Muscle of leg (tissue), 11 donors: ENCODE measurements around the gene DIS3L2. TPM values are rescaled to one million over a fixed set of nuclear protein-coding genes. Genes with fewer than 3 reads are reported as not detected.

ENCODE experiments used
- DNase-seq: peaks from one replicate; pipeline ENCODE4 v3.0.0; 2013
- H3K27ac ChIP-seq: one replicate; pipeline ENCODE4 v1.5.1; 2013; ENCODE audit warnings: mild to moderate bottlenecking, low read length, control low read depth
- H3K27me3 ChIP-seq: one replicate; pipeline ENCODE4 v1.6.1; 2013; ENCODE audit warnings: low read length; ENCODE audit not compliant: control insufficient read depth, insufficient read depth
- H3K36me3 ChIP-seq: one replicate; pipeline ENCODE4 v1.6.1; 2013; ENCODE audit warnings: low read length; ENCODE audit not compliant: control insufficient read depth, insufficient read depth
- H3K4me1 ChIP-seq: one replicate; pipeline ENCODE4 v1.6.1; 2013; ENCODE audit warnings: low read length; ENCODE audit not compliant: control insufficient read depth, insufficient read depth
- H3K4me3 ChIP-seq: one replicate; pipeline ENCODE4 v1.5.1; 2013; ENCODE audit warnings: low read length, control low read depth
- H3K9me3 ChIP-seq: replicated peaks from 2 replicates; pipeline ENCODE4 v1.6.1; 2013; ENCODE audit warnings: low read depth, low read length; ENCODE audit not compliant: control insufficient read depth
- WGBS: methylation state at CpG from one replicate; pipeline ENCODE4 v1.1.5; 2013; ENCODE audit warnings: missing lambda C conversion rate; ENCODE audit not compliant: insufficient coverage; 5-methylcytosine and 5-hydroxymethylcytosine counted together
- polyA plus RNA-seq, 8 donors: library from polyadenylated mRNA; unstranded; fragments of 120-200 nt; gene quantifications; one replicate each; pipeline versions ENCODE4 v1.2.1 to v1.2.3, GENCODE V29; 2013; ENCODE audit warnings: inconsistent platforms in 1 of 8, low replicate concordance in 1 of 8; ENCODE audit not compliant: insufficient read length in 8 of 8, insufficient read depth in 1 of 8
- total RNA-seq: library from RNA; stranded (reverse); fragments of 120-200 nt; gene quantifications from one replicate; pipeline ENCODE4 v1.2.4, GENCODE V29; 2013

The DIS3L2 gene
- total and polyA plus RNA-seq, 9 donors = 19.3 to 29.8 (median 24.3) TPM

DNA sequence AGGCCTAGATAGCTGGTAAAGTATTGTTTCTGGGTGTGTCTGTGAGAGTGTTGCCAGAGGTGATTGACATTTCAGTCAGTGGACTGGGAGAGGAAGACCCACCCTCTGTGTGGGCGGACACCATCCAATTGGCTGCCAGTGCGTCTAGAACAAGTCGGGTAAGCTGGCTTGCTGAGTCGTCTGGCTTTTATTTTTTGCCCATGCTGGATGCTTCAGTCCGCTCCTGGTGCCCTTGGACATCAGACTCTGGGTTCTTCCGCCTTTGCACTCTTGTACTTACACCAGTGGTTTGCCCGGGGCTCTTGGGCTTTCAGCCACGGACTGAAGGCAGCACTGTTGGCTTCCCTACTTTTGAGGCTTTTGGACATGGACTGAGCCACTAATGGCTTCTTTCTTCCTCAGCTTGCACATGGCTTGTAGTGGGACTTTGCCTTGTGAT lies 24.3 kb downstream of the DIS3L2 start:
- no peaks in the 10 kb centered on the region for H3K27me3 ChIP-seq
- DNase-seq = no peak
- H3K4me3 ChIP-seq = no peak overlapping the region
- WGBS = 91% methylated on average over 5 of the region's 8 CpGs
- H3K36me3 ChIP-seq = peaks cover 4% of the 10 kb centered on the region
- H3K4me1 ChIP-seq = peaks cover 5% of the 10 kb centered on the region
- no peak overlapping the region for H3K27ac ChIP-seq
- no peaks in the 10 kb centered on the region for H3K9me3 ChIP-seq

DNA sequence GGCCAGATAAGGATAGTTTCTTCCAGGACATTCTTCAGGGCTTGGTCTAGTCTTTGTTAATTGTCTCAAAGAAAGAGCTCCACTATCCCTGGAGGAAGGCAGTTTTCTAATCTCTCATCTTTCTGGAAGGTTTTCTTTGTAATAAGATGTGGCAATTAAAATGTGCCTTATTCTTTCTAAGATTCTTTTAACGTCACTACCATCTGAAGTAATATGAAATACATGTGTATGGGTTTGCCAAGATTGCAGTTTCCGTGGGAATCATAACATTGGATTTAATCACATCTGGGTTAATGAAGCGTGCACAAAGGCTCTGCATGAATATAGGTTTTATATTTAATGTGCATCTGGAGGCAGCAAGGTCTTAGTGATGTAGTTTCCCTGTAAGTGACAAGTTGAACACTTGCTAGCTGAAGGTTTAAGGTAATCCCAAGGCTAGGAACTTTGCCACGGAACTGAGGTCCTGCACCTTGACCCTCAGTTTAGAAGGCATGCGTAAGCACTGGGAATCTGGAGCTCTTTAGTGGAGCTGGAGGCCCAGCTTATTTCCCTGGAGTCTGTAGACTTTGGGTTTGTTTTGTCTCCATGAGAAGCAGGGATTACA lies 25.7 kb downstream of the DIS3L2 start:
- no peaks in the 10 kb centered on the region for H3K27me3 ChIP-seq
- DNase-seq = peak; percentile 77
- no peaks in the 10 kb centered on the region for H3K9me3 ChIP-seq
- 49% methylated on average over 4 of the region's 5 CpGs for WGBS
- H3K27ac ChIP-seq = peak overlapping the region; percentile 52
- peaks cover 4% of the 10 kb centered on the region for H3K36me3 ChIP-seq
- H3K4me1 ChIP-seq = peaks cover 5% of the 10 kb centered on the region
- H3K4me3 ChIP-seq = no peak overlapping the region

DNA sequence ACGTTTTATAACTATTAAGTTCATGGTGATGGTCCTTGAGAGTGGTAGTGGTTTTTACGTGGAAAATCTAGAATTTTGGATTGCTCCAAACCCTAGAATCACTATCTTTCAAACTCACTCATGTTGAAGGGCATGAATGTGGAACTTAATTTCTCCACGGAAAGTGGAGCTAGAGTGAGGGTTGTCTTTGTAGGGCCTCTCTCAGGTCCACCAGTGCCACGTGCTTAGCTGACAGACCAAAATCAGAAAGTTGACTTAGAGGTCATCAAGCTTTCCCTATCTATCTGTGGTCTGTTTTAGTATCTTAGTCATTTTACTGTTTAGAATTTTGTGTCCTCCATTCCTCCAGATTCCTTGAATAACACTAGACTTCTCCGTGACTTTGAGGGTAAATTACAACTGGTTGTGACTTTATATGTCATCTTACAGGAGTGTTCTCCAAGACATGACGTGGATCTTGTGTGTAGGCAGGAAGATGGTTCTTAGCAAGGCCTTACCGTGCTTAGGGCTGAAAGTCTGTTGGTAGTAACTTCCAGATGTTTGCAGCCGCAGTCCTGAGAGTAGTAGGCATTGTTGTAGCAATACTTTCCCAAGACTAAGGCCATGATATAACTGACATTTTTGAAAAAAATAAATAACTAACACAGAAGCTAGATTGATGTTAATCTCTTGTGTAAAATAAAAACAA lies 26.8 kb downstream of the DIS3L2 start:
- 67% methylated on average over 1 of the region's 8 CpGs for WGBS

DNA sequence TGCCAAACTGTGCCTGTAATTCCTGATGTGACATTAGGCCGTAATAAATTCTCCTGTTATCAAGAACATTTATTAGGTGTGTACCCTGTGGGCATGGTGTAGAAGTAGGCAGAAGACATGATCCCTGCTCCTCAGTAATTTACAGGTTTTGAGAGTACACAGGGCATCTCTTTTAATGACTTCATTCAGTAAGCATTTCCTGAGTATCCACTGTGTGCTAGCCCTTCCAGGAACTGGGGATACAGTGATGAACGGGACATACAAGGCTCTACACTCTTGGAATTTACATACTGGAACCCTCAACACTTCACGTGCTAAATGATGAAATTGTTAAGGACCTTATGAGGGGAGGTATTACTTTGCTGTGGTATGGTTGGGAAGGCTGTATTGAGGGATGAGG lies 30.2 kb downstream of the DIS3L2 start:
- DNase-seq = no peak
- no peaks in the 10 kb centered on the region for H3K9me3 ChIP-seq

More for the DNA sequence above, 26.8 kb downstream of the DIS3L2 start:
- H3K27ac ChIP-seq = peak overlapping the region; percentile 50
- no peak overlapping the region for H3K4me3 ChIP-seq
- H3K9me3 ChIP-seq = no peaks in the 10 kb centered on the region
- peaks cover 5% of the 10 kb centered on the region for H3K4me1 ChIP-seq
- no peaks in the 10 kb centered on the region for H3K27me3 ChIP-seq
- no peak for DNase-seq
- peaks cover under 1% of the 10 kb centered on the region for H3K36me3 ChIP-seq

DNA sequence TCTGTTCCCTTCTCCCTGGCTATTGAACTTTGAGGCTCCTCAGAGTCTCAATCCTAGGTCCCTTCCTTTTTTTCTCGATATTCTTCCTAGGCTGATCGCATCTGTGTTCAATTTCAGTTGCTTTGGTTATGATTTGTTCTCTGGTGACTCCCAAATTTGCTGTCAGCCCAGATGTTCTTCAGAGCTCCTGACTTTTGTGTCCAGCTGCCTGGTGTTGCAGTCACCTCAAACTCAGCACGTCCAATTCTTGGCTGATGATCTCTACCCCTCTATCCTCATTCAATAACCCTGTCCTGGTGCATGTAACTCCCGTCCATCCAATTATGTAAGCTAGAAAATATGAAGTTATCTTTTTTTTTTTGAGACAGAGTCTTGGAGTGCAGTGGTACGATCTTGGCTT lies 31.4 kb downstream of the DIS3L2 start:
- Histone ChIP-seq H3K27me3 (no peaks in the 10 kb centered on the region), H3K4me3 (no peak overlapping the region), H3K4me1 (peaks cover 2% of the 10 kb centered on the region), H3K36me3 (no peaks in the 10 kb centered on the region), H3K9me3 (no peaks in the 10 kb centered on the region), H3K27ac (no peak overlapping the region)
- peak; percentile 64 for DNase-seq
- WGBS = 57% methylated on average over 1 of the region's 5 CpGs

More for the DNA sequence above, 30.2 kb downstream of the DIS3L2 start:
- Histone ChIP-seq H3K27me3 (no peaks in the 10 kb centered on the region), H3K27ac (no peak overlapping the region), H3K36me3 (no peaks in the 10 kb centered on the region), H3K4me1 (peaks cover 2% of the 10 kb centered on the region), H3K4me3 (no peak overlapping the region)
- no CpG with 5 or more reads among the region's 3 CpGs for WGBS

DNA sequence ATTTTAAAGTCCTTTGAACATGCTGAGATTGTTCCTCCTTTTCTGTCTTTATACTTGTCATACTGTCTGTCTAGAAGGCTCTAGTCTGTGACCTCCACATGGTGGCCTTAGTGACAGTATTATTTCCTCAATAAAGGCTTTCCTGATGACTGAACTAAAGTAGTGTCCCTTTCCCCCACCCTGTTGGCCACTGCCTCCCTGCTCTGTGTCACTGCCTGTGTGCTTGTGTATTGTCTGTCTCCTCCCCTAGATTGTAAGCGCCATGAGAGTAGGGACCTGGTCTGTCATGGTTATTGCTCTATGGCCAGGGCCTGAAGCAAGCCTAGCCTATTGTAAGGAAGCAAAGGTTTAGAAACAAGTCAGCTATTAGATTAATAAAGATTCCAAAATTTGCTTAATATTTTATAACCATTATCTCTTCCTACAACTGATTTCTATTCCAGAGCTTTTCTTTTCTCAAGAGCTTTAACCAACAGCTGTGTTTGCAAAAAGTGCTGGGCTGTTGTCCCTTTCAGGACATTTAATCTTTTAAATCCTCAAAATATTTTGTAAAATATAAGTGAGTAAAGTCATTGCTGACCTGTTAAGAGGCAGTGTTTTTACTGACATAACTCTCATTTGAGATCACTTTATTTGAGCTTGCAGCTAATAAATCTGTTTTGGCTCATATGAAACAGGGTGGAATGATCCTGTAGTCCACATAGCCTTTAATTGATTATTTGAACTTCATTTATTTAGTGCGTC lies 35.5 kb downstream of the DIS3L2 start:
- DNase-seq = peak; percentile 77

DNA sequence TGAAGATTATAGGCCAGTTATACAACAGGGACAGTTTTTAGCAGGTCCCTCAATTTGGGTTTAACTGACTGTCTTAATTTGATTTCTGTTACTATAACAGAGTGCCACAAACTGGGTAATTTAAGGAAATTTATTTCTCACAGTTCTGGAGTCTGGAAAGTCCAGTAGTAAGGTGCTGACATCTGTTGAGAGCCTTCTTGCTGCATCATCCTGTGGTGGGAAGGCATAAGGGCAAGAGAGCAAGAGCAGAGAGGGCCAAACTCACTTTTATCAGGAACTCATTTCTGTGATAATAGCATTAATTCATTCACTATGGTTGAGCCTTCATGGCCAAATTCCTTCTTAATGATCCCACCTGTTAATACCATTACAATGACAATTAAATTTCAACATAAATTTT lies 36.5 kb downstream of the DIS3L2 start:
- Histone ChIP-seq H3K36me3 (no peaks in the 10 kb centered on the region), H3K4me1 (peaks cover 2% of the 10 kb centered on the region), H3K9me3 (peaks cover 3% of the 10 kb centered on the region), H3K27me3 (no peaks in the 10 kb centered on the region), H3K4me3 (no peak overlapping the region), H3K27ac (peak overlapping the region; percentile 14)
- no peak for DNase-seq

More for the DNA sequence above, 35.5 kb downstream of the DIS3L2 start:
- no CpG with 5 or more reads among the region's 2 CpGs for WGBS
- no peaks in the 10 kb centered on the region for H3K27me3 ChIP-seq
- peaks cover 2% of the 10 kb centered on the region for H3K4me1 ChIP-seq
- H3K27ac ChIP-seq = no peak overlapping the region
- no peaks in the 10 kb centered on the region for H3K9me3 ChIP-seq
- H3K4me3 ChIP-seq = no peak overlapping the region
- H3K36me3 ChIP-seq = no peaks in the 10 kb centered on the region

DNA sequence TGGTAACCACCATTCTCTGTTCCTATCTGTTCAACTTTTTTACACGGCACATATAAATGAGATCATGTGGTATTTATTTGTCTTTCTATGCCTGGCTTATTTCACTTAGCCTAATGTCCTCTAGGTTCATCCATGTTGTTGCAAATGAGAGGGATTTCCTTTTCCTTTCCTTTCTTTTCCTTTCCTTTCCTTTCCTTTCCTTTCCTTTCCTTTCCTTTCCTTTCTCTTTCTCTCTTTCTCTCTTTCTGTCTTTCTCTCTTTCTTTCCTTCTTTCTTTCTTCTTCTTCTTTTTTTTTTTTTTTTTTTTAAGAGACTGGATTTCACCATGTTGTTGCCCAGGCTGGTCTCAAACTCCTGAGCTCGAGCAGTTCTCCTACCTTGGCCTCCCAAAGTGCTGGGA lies 38.9 kb downstream of the DIS3L2 start:
- Histone ChIP-seq H3K27ac (no peak overlapping the region), H3K36me3 (no peaks in the 10 kb centered on the region), H3K27me3 (no peaks in the 10 kb centered on the region), H3K9me3 (peaks cover 4% of the 10 kb centered on the region), H3K4me1 (peaks cover 2% of the 10 kb centered on the region), H3K4me3 (no peak overlapping the region)
- no CpG with 5 or more reads among the region's 2 CpGs for WGBS
- DNase-seq = no peak

DNA sequence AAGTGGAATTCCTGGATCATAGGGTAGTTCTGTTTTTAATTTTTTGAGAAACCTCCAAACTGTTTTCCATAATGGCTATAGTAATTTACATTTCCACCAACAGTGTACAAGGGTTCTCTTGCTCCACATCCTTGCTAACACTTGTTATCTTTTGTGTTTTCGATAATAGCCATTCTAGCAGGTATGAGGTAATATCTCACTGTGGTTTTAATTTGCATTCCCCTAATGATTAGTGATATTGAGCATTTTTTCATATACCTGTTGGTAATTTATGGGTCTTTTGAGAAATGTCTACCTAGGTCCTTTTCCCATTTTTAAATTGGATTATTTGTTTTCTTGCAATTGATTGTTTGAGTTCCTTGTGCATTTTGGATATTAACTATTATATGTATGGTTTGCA lies 39.6 kb downstream of the DIS3L2 start:
- peaks cover 2% of the 10 kb centered on the region for H3K4me1 ChIP-seq
- WGBS = no CpG with 5 or more reads among the region's 1 CpG
- DNase-seq = no peak

DNA sequence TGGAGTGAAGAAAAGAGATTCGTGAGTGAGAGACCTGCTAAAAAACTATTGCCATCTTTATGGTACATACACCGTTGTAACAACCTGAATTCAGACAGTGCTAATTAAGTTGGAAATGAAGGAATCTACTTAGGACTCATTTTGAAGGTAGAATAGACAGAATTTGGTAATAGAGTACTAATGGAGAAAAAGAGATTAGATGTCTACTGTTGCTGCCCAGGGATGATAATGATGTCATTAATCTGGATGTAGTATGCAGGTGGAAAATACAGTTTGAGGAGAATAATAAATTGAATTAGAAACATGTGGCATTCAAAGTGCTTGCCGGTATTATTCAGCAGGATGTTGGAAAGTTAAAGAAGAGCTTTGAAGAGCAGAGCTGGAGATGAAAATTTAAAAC lies 44.7 kb downstream of the DIS3L2 start:
- no peak for DNase-seq
- H3K27ac ChIP-seq = no peak overlapping the region

More for the DNA sequence above, 39.6 kb downstream of the DIS3L2 start:
- Histone ChIP-seq H3K27me3 (no peaks in the 10 kb centered on the region), H3K9me3 (peaks cover 4% of the 10 kb centered on the region), H3K36me3 (no peaks in the 10 kb centered on the region), H3K4me3 (no peak overlapping the region), H3K27ac (no peak overlapping the region)

More for the DNA sequence above, 44.7 kb downstream of the DIS3L2 start:
- Histone ChIP-seq H3K4me1 (no peaks in the 10 kb centered on the region), H3K9me3 (peaks cover 6% of the 10 kb centered on the region), H3K4me3 (no peak overlapping the region), H3K27me3 (no peaks in the 10 kb centered on the region), H3K36me3 (peaks cover 3% of the 10 kb centered on the region)
- 43% methylated on average over 1 of the region's 3 CpGs for WGBS
